ENCODE data around the gene PALS2. TPM values are rescaled to one million over a fixed set of nuclear protein-coding genes. Genes with fewer than 3 reads are reported as not detected.

PALS2 gene
- total RNA-seq, 1 experiment from 2014 or later: 68.4 TPM

DNA sequence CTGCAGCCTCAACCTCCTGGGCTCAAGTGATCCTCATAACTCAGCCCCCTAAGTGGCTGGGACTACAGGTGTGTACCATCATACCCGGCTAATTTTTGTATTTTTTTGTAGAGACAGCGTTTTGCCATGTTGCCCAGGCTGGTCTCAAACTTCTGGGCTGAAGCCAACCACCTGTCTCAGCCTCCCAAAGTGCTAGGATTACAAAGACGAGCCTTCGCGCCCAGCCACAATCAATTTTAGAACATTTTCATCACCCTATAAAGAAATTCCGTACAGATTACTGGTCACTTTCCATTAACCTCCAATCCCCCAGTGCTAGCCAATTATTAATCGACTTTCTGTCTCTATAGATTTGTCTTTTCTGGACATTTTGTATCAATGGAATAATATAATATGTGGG is 32.3 kb upstream of the PALS2 start:
- no peaks in the 10 kb centered on the region for H3K36me3 ChIP-seq (ENCODE audit: insufficient read depth, low read length, poor library complexity, severe bottlenecking)
- intact Hi-C loops (cut with micrococcal nuclease; ENCODE audit: unreplicated experiment): no loop called here
- H3K27me3 ChIP-seq (replicated peaks; ENCODE audit: insufficient read depth, low read depth, low read length, poor library complexity): no peaks in the 10 kb centered on the region
- H3K9me3 ChIP-seq (ENCODE audit: low read depth, low read length, poor library complexity, severe bottlenecking): no peaks in the 10 kb centered on the region
- no peak overlapping the region for H3K27ac ChIP-seq (ENCODE audit: low read depth, low read length, poor library complexity, severe bottlenecking)
- ChIA-PET CTCF (no interaction called here), POLR2A (ENCODE audit: low non-redundant PET) (no interaction called here)
- BruUV-seq (replicated peaks): no TSS peak
- DNase-seq (ENCODE audit: low spot score): no peak
- no peaks in the 10 kb centered on the region for H3K4me1 ChIP-seq (ENCODE audit: insufficient read depth, low read length, poor library complexity, severe bottlenecking)
- H3K4me3 ChIP-seq (ENCODE audit: low read depth, low read length, poor library complexity, severe bottlenecking): no peak overlapping the region
- no peak for TF ChIP-seq EZH2 (IDR thresholded peaks at IDR 0.05; ENCODE audit: borderline replicate concordance, low read depth, low read length, poor library complexity, severe bottlenecking)
- TF ChIP-seq, protein P1, sequence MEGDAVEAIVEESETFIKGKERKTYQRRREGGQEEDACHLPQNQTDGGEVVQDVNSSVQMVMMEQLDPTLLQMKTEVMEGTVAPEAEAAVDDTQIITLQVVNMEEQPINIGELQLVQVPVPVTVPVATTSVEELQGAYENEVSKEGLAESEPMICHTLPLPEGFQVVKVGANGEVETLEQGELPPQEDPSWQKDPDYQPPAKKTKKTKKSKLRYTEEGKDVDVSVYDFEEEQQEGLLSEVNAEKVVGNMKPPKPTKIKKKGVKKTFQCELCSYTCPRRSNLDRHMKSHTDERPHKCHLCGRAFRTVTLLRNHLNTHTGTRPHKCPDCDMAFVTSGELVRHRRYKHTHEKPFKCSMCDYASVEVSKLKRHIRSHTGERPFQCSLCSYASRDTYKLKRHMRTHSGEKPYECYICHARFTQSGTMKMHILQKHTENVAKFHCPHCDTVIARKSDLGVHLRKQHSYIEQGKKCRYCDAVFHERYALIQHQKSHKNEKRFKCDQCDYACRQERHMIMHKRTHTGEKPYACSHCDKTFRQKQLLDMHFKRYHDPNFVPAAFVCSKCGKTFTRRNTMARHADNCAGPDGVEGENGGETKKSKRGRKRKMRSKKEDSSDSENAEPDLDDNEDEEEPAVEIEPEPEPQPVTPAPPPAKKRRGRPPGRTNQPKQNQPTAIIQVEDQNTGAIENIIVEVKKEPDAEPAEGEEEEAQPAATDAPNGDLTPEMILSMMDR (conservative IDR thresholded peaks at IDR 0.05; ENCODE audit: low read depth, low read length): no peak

DNA sequence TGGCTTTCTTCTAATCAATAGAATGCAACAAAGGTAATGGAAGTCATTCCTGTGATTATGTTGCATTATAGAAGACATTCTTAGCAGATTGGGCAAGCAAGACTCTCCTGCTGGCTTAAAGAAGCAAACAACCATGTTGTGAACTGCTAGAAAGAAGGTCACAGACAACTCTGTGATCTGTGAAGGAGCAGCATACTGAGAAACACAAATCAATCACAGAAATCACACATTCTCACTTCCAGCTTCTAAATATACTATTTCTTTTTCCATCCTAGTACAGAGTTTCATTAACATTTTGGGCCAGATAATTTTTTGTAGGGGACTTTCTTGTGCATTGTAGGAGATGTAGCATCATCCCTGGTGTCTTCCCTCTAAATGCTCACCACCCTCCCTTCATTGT is 28.0 kb upstream of the PALS2 start:
- DNase-seq (ENCODE audit: low spot score): no peak
- Histone ChIP-seq H3K9me3 (ENCODE audit: low read depth, low read length, poor library complexity, severe bottlenecking) (no peaks in the 10 kb centered on the region), H3K36me3 (ENCODE audit: insufficient read depth, low read length, poor library complexity, severe bottlenecking) (no peaks in the 10 kb centered on the region), H3K4me1 (ENCODE audit: insufficient read depth, low read length, poor library complexity, severe bottlenecking) (no peaks in the 10 kb centered on the region), H3K27me3 (replicated peaks; ENCODE audit: insufficient read depth, low read depth, low read length, poor library complexity) (no peaks in the 10 kb centered on the region), H3K4me3 (ENCODE audit: low read depth, low read length, poor library complexity, severe bottlenecking) (no peak overlapping the region), H3K27ac (ENCODE audit: low read depth, low read length, poor library complexity, severe bottlenecking) (no peak overlapping the region)
- CTCF ChIA-PET: no interaction called here
- intact Hi-C loops (cut with micrococcal nuclease; ENCODE audit: unreplicated experiment): no loop called here
- POLR2A ChIA-PET (ENCODE audit: low non-redundant PET): no interaction called here
- BruUV-seq (replicated peaks): no TSS peak
- TF ChIP-seq, protein P1 (conservative IDR thresholded peaks at IDR 0.05; ENCODE audit: low read depth, low read length): no peak

DNA sequence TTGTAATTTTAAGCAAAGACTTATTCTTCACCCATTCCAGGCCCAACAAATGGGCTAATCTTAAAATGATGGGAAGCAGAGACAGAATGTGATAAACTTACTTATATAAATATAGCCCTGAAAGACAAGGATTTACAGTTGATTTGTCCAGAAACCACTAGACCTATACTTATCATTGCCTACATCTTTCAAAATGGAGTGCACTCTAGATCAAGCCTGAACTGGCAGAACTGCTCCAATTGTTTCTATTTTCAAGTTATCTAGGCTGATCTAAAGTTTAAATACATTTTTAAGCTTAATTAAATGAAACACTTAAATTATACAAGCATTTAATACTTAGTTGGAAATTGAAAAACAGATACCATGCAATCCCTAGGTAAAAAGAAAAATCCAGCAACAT is 24.9 kb upstream of the PALS2 start:
- Histone ChIP-seq H3K4me1 (ENCODE audit: insufficient read depth, low read length, poor library complexity, severe bottlenecking) (no peaks in the 10 kb centered on the region), H3K4me3 (ENCODE audit: low read depth, low read length, poor library complexity, severe bottlenecking) (no peak overlapping the region), H3K9me3 (ENCODE audit: low read depth, low read length, poor library complexity, severe bottlenecking) (no peaks in the 10 kb centered on the region), H3K27ac (ENCODE audit: low read depth, low read length, poor library complexity, severe bottlenecking) (no peak overlapping the region), H3K27me3 (replicated peaks; ENCODE audit: insufficient read depth, low read depth, low read length, poor library complexity) (no peaks in the 10 kb centered on the region), H3K36me3 (ENCODE audit: insufficient read depth, low read length, poor library complexity, severe bottlenecking) (no peaks in the 10 kb centered on the region)
- no peak for DNase-seq (ENCODE audit: low spot score)
- POLR2A ChIA-PET (ENCODE audit: low non-redundant PET): no interaction called here
- TF ChIP-seq EZH2 (IDR thresholded peaks at IDR 0.05; ENCODE audit: borderline replicate concordance, low read depth, low read length, poor library complexity, severe bottlenecking): no peak
- TF ChIP-seq, protein P1 (conservative IDR thresholded peaks at IDR 0.05; ENCODE audit: low read depth, low read length): no peak
- CTCF ChIA-PET: no interaction called here
- BruUV-seq (replicated peaks): no TSS peak
- intact Hi-C loops (cut with micrococcal nuclease; ENCODE audit: unreplicated experiment): no loop called here

Data from A673 (cell line).